Stimulated activated CD8-positive, alpha-beta memory T cell treated with anti-CD3 and anti-CD28 coated beads, Interleukin-7, amount 100 ng/mL, for 4 hours (primary cell): Measurements from ENCODE around the gene DIAPH2.

Source experiments
- DNase-seq, 2 donors: peaks; one replicate each; pipeline ENCODE4 v3.0.0-alpha.2; 2020; ENCODE audit warnings: low read depth in 2 of 2

DIAPH2 gene

GRCh38 chrX:97057349-97057909 is 372.8 kb downstream of the DIAPH2 start:
- no peak for DNase-seq

- no peak for DNase-seq
Observed at GRCh38 chrX:97060020-97060419, 375.4 kb downstream of the DIAPH2 start.

DNA sequence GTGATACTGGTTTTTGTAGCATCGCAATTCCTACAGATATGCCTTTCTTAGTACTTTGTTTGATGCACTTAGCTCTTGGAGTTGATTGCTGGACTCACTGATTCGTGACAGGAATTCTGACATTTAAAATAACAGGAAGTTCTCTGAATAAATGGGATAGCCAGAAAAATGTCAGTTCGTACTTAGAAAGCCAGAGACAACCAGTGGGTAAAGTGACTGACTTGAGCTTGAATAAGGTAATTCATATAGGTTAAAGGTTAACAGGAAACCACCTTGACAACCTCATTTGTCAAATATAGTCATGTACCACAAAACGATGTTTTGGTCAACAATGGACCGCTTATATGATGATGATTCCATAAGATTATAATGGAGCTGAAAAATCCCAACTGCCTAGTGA is 380.4 kb downstream of the DIAPH2 start:
- no peak for DNase-seq

- no peak for DNase-seq
Observed at GRCh38 chrX:97065973-97066372, 381.3 kb downstream of the DIAPH2 start.

GRCh38 chrX:97066381-97066780 is 381.7 kb downstream of the DIAPH2 start:
- no peak for DNase-seq

DNA sequence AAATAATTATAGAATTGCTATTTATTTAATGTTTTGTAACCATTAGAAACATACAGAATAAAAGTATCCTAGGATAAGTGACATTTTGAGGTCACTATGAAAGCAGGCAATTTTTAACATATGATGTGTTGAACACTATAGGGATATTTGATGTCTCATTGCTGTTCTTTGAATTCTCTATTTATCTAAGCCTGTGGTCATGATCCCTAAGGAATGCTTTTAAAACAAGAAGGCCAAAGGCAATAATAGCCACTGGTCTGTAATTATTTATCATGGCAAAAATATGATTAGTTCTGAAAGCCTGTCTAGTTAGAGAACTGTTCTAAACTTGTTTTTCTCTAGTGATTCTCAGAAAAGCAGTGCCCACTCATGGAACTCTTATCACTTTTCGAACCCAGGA is 385.7 kb downstream of the DIAPH2 start:
- DNase-seq = no peak

DNA sequence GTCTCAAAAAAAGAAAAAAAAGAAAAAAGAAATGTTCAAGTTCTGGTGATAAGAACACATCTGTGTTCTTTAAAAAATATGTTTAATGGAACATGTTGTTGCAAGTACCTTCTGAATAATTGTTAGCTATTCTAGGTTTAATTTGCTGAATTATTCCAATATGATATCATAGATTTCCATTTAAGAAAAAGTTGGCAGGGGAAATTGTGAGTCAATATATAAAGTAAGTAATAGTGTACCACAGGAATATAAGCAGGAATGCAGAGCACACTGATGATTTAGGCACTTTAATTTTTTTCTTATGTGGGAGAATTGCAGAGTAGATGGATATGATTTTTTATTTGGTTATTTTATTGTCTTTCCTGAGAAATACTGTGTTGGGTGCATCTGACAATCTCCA is 389.8 kb downstream of the DIAPH2 start:
- DNase-seq = no peak

GRCh38 chrX:97089116-97089515 is 404.5 kb downstream of the DIAPH2 start:
- no peak for DNase-seq

DNA sequence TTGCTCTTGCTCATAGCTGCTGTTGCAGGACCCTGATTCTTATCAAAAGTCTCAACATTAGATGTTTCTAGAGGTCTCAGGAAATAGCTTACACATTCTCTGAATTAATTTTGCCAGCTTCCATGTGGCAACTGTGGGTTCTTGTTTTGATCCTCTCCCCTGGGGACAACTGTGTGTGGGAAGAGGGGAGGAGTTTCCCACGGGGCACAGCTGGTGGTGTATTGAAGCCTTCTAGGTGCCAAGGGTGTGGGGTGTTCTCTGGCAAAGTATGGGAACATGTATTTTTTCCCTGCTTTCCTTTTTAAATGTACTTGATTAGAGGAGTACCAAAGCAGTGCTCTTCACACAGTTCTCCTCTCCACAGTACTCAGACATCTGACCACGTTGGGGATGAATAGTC is 411.7 kb downstream of the DIAPH2 start:
- no peak for DNase-seq

- no peak for DNase-seq
Observed at GRCh38 chrX:97102938-97103337, 418.3 kb downstream of the DIAPH2 start.

GRCh38 chrX:97109730-97110129 is 425.1 kb downstream of the DIAPH2 start:
- DNase-seq = no peak

DNA sequence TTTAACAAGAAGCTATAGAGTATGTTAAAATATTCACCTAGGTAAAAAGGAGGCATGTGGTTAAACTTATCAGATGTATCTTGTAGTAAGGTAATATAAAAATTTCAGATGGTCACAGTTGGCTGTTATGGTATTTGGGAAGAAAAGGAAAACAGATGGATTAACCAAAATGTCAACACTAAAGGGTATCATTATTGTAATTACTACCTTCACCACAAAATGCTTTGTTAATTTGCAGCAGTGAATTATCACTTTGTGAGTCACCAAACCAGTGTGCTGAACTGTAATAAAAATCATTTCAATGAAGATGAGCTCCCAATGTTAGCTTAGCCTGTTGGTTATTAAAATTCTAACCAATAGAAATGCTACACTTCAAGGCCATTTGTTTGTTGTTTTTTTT is 432.9 kb downstream of the DIAPH2 start:
- no peak for DNase-seq

- DNase-seq = no peak
Observed at GRCh38 chrX:97119474-97120109, 434.9 kb downstream of the DIAPH2 start.

- no peak for DNase-seq
Observed at GRCh38 chrX:97123001-97123400, 438.4 kb downstream of the DIAPH2 start.

DNA sequence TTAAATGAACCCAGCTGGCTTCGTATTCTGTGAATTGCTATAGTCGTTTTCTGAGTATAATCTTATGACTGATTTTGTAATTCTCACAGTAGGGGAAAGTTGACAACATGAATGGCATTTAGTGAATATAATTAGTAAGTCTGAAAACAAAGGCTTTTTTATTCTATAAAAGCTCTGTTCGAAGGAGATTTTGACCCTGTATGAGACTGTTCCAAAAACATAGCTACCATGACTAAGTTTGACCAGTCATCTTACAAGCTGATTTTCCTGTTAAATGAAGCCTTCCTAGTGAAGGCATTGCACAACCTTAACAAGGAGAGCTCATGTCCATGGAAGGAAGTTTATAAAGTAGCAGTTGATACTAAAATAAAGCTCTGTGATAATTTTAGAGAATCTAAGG is 441.4 kb downstream of the DIAPH2 start:
- no peak for DNase-seq

- no peak for DNase-seq
Observed at GRCh38 chrX:97132664-97133415, 448.2 kb downstream of the DIAPH2 start.

DNA sequence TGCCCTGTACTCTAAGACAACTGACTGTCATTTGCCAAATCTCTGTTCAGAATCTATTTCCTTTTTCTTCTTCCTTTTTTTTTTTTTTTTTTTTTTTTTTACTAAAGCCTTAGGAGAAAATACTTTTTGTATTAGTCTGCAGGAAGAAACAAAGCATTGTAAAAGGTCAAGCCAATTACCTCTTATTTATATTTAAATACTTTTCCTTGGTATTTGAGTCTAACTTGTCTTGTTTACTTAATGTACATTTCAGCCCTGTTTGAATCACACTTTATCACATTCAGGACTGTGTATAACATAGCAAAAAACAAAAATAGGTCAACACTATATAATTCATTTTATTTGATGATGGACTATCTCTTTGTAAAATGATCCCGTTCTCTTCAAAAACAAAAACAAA is 461.3 kb downstream of the DIAPH2 start:
- no peak for DNase-seq

DNA sequence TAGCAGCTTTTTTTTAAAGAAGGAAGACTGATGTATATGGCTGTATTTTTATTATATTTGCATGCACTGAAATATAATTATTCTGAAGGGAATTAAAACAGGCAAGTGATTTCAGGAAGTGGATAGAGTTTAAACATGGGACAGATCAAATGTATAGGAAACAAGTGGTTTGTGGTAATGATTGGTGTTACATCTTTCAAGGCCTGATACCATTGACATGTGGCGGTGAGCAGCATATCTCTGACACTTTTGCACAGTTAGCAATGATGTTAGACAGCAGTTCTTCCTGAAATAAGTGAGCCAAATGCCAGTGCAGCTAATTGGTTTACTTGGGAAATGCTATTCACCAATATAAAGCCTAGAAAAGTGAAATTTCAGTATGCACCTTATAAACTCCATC is 471.2 kb downstream of the DIAPH2 start:
- DNase-seq = no peak

DNA sequence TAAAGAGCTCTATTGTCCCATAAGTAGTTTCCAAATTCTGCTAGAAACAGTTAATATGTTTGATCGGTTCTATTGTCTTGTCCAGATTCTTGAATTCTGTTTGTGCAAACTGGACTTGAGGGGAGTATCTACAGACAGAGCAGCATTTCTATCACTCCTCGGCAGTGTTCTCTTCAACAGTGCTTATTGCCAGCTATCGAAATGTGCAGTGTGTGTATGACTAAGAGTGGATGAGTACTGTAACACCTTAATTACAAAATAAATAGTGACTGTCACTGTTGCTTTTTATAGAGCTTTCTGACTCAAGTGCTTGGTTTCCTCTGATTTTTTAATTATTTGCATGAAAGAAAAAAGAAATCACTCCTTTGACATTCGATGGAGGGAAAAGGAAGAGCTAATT is 473.6 kb downstream of the DIAPH2 start:
- DNase-seq = no peak

DNA sequence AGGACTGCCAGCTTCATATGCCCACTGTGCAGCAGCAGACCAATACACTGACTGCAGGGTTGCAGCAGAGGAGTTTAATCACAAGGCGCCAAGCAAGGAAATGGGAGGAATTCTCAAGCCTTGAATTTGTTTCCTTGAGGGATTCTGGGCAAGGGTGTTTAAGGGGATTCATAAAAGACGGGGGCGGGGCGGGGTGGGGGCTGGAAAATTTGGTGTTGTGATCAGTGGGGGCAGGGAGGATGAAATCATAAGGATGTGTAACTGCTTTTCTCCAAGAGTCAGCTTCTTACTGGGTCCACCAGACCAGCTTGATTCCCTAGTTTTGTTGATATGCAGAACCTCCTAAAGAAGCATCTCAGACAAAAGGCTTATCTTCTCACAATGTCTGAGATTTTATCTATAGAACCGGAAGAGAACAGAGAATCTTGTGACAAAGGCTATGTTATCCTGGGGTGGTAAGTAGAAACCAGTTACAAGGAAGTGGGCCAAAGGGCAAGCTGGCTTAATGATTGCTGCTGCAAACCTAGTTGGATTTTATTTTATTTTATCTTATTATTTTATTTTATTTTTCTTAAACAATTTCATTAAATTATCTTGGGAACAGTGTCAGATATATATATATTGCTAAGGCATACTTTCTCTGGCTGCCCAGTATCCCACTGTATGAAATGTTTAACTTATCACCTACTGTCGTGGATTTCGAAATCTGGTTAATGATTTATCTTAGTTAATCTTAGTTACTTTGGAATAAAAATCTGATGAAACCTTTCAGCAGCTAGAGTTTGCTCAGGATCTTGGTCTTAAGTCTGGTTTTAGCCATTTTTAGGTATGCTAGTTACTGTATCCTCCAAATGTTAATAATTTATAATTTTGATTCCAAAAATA is 475.5 kb downstream of the DIAPH2 start:
- no peak for DNase-seq

DNA sequence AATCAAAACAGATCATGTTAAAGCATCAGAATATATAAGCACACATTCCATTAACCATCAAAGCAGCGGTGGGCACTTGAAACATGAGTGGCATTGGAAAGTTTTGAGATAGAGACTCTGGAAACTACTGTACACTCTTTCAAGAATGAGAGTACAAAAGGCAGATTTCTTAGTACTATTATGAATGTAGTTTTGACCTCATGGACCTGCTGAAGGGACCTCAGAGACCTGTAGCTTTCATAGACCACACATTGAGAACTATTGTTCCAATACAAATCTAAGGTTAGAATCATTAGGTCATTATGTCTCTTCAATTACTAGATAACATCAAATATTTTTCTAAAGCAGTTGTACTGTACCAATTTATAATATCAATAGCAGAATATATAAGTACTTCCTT is 482.7 kb downstream of the DIAPH2 start:
- DNase-seq = no peak

- no peak for DNase-seq
Observed at GRCh38 chrX:97168646-97169045, 484.0 kb downstream of the DIAPH2 start.
